SU-DHL-6 (cell line): ENCODE data around the gene FBXW4.
A peak's percentile ranks its signal among the peaks of the same experiment; 100 is the strongest.

ENCODE experiments used
- H2AFZ ChIP-seq: fragments of 200-600 bp; sonication (generic); 2 replicates; pipeline ENCODE4 v1.6.1; 2014; ENCODE audit warnings: low read depth, mild to moderate bottlenecking, moderate library complexity, mixed read lengths, antibody characterized with exemption, low read length; ENCODE audit not compliant: severe bottlenecking
- H3F3A ChIP-seq: fragments of 200-600 bp; shearing (Covaris generic); 2 replicates; pipeline ENCODE4 v1.6.0; 2016; ENCODE audit warnings: antibody characterized with exemption, mild to moderate bottlenecking; ENCODE audit not compliant: insufficient read depth
- H3K27ac ChIP-seq: fragments of 200-600 bp; sonication (generic); 2 replicates; pipeline ENCODE4 v1.5.1; 2016; ENCODE audit warnings: low read depth, mild to moderate bottlenecking, low read length, moderate library complexity, mixed read lengths
- H3K27me3 ChIP-seq: fragments of 200-600 bp; sonication (generic), shearing (Covaris generic); 2 replicates; pipeline ENCODE4 v1.6.0; 2014; ENCODE audit warnings: mild to moderate bottlenecking, low read length
- H3K36me3 ChIP-seq: fragments of 200-600 bp; sonication (generic); 2 replicates; pipeline ENCODE4 v1.6.1; 2014; ENCODE audit warnings: mild to moderate bottlenecking, low read length, mixed read lengths
- H3K4me2 ChIP-seq: fragments of 300-600, 200-600 bp; shearing (Covaris generic), sonication (generic); 2 replicates; pipeline ENCODE4 v1.6.0; 2014; ENCODE audit warnings: low read length, low read depth, mild to moderate bottlenecking; ENCODE audit not compliant: poor library complexity, severe bottlenecking
- H3K4me3 ChIP-seq: fragments of 200-600 bp; sonication (generic); 2 replicates; pipeline ENCODE4 v1.5.1; 2014; ENCODE audit warnings: antibody characterized with exemption, low read length, mild to moderate bottlenecking, mixed read lengths; ENCODE audit not compliant: insufficient read depth, poor library complexity, severe bottlenecking
- H3K79me2 ChIP-seq: fragments of 200-600 bp; sonication (generic); 2 replicates; pipeline ENCODE4 v1.6.1; 2014; ENCODE audit warnings: mild to moderate bottlenecking, low read length, moderate library complexity; ENCODE audit not compliant: insufficient read depth
- H3K9ac ChIP-seq: fragments of 200-600 bp; sonication (generic); 2 replicates; pipeline ENCODE4 v1.7.0; 2014; ENCODE audit warnings: mild to moderate bottlenecking, low read length
- H3K9me2 ChIP-seq: fragments of 200-600 bp; sonication (generic); replicated peaks from 2 replicates; pipeline ENCODE4 v1.6.1; 2014; ENCODE audit warnings: low read length; ENCODE audit not compliant: insufficient read depth
- H3K9me3 ChIP-seq: fragments of 200-600 bp; sonication (generic); 2 replicates; pipeline ENCODE4 v1.6.1; 2014; ENCODE audit warnings: low read length, mixed read lengths; ENCODE audit not compliant: insufficient read depth
- H4K20me1 ChIP-seq: fragments of 200-600 bp; sonication (generic); 2 replicates; pipeline ENCODE4 v1.6.1; 2014; ENCODE audit warnings: low read depth, mild to moderate bottlenecking, antibody characterized with exemption, low read length, moderate library complexity, mixed read lengths
- EZH2phosphoT487 ChIP-seq: fragments of 200-600 bp; sonication (generic), shearing (Covaris generic); conservative IDR thresholded peaks from 2 replicates; pipeline ENCODE4 v1.6.1; 2018; ENCODE audit warnings: mild to moderate bottlenecking, antibody characterized with exemption, low read length, moderate library complexity, mixed read lengths
- TF ChIP-seq, protein P1 (sequence below): fragments of 200-600 bp; sonication (generic); IDR thresholded peaks from one replicate; pipeline ENCODE4 v1.5.1; 2017; ENCODE audit warnings: antibody characterized with exemption, mild to moderate bottlenecking, low read length, moderate library complexity; ENCODE audit not compliant: insufficient read depth, poor library complexity, severe bottlenecking

The FBXW4 gene

DNA sequence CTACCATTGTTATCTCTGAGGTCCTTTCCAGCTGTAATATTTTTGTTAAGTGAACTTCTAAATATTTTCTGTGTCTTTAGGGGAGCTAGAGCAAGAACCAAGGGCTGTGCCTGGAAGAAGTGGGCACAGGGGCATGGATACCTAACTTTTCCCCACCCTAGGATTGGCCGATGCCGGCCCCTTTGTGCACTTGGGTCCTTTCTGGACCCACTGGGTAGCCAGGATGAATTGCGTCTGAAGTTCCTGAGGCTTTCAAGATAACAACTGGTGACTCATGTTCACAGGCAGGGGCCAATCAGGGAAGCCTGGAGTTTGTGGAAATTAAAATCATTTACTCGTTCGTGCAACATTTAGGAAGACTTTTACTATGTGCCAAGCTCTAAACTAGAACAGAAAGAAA is 106.1 kb downstream of the FBXW4 start:
- H3K9me2 ChIP-seq, result no peaks in the 10 kb centered on the region
- H3K9ac ChIP-seq, result no peak overlapping the region
- no peaks in the 10 kb centered on the region for H3F3A ChIP-seq
- H3K36me3 ChIP-seq, result no peaks in the 10 kb centered on the region
- H3K79me2 ChIP-seq, result no peaks in the 10 kb centered on the region
- H3K27ac ChIP-seq, result no peak overlapping the region
- H3K9me3 ChIP-seq, result no peaks in the 10 kb centered on the region
- H2AFZ ChIP-seq, result no peak overlapping the region
- no peak overlapping the region for H3K4me3 ChIP-seq
- TF ChIP-seq, protein P1, sequence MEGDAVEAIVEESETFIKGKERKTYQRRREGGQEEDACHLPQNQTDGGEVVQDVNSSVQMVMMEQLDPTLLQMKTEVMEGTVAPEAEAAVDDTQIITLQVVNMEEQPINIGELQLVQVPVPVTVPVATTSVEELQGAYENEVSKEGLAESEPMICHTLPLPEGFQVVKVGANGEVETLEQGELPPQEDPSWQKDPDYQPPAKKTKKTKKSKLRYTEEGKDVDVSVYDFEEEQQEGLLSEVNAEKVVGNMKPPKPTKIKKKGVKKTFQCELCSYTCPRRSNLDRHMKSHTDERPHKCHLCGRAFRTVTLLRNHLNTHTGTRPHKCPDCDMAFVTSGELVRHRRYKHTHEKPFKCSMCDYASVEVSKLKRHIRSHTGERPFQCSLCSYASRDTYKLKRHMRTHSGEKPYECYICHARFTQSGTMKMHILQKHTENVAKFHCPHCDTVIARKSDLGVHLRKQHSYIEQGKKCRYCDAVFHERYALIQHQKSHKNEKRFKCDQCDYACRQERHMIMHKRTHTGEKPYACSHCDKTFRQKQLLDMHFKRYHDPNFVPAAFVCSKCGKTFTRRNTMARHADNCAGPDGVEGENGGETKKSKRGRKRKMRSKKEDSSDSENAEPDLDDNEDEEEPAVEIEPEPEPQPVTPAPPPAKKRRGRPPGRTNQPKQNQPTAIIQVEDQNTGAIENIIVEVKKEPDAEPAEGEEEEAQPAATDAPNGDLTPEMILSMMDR, result no peak
- TF ChIP-seq EZH2phosphoT487, result no peak
- no peaks in the 10 kb centered on the region for H3K27me3 ChIP-seq
- peak overlapping the region; percentile 73 for H3K4me2 ChIP-seq
- H4K20me1 ChIP-seq, result no peaks in the 10 kb centered on the region

DNA sequence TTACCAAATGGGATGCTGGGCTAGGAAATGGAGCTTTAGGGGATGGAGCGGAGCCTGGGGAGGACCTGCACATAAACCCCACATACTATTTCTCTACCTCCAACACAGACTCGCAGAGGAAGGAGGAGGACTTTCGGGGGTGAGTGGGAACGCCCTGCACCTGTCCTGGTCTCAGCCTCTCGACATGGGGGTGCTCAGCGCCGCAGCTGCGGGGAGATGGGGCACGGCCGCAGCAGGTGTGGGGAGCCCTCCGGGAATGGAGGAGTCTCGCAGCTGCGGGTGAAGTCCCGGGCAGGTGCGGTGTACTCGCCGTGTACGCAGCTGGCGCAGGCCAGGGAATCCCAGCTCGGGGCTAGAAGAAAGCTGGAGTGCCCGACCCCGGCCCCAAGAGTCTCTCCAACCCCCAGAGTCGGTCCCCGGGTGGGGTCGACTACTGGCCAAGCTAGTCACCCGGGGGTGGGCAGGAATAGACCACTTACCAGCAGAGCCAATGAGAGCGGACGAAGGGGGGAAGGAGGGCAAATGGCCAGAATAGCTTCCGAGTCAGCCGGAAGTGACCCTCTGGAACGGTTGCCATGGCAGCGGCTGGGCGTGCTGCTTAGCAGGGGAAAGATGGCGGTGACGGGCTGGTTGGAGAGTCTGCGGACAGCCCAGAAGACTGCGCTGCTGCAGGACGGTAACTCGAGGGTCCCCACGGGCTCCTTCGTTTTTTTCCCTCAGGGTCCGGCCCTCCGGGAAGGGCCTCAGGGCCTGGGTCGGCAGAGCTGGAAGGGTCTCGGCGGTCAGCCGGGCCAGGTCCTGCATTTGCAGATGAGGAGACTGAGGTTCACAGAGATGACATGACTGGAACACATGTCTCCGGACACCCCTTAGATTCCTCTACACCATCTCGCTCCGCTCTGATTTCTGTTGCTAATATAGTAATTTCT is 107.0 kb downstream of the FBXW4 start, which contains the start of the genes DPCD and POLL:
DPCD (plus strand) TSS at position 597 of the 929 bp plus-strand sequence; CDS start at position 613, 16 bp downstream.
POLL (minus strand) TSS at position 533 of the 929 bp plus-strand sequence. CDS start 897 bp downstream, outside the sequence.
- peak within 1 kb of the TSS; percentile 88 for H3K4me3 ChIP-seq
- no peaks in the 10 kb centered on the region for H3K9me2 ChIP-seq
- no peaks in the 10 kb centered on the region for H3F3A ChIP-seq
- no peaks in the 10 kb centered on the region for H3K36me3 ChIP-seq
- peak within 1 kb of the TSS; percentile 73 for H3K4me2 ChIP-seq
- H4K20me1 ChIP-seq, result no peaks in the 10 kb centered on the region
- TF ChIP-seq, protein P1, result no peak
- no peak for TF ChIP-seq EZH2phosphoT487
- no peaks in the 10 kb centered on the region for H3K27me3 ChIP-seq
- peak within 1 kb of the TSS; percentile 94 for H2AFZ ChIP-seq
- H3K9ac ChIP-seq, result peak within 1 kb of the TSS; percentile 75
- H3K79me2 ChIP-seq, result no peaks in the 10 kb centered on the region
- no peak within 1 kb of the TSS for H3K27ac ChIP-seq
- no peaks in the 10 kb centered on the region for H3K9me3 ChIP-seq

DNA sequence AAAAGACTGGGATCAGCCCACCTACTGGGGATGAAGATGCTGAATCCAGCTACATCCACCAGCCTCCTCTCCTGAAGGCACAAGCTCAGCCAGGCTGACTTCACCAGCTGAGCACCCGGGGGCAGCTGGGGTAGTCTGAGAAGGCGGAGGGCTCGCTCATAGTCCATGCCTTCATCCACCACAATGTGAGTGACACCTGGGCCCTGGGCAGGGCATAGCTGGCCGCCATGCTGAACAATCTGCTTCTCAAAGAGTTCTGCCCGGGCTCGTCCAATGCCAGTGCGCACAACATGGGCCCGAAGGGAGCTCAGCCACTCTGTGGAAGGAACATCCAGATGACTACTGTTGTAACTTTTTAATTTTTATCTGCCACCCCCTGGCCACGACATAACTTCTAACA is 109.1 kb downstream of the FBXW4 start:
- no peaks in the 10 kb centered on the region for H3K79me2 ChIP-seq
- H3K4me2 ChIP-seq, result no peak overlapping the region
- no peaks in the 10 kb centered on the region for H3F3A ChIP-seq
- no peaks in the 10 kb centered on the region for H3K9me3 ChIP-seq
- H3K9ac ChIP-seq, result no peak overlapping the region
- H3K4me3 ChIP-seq, result no peak overlapping the region
- TF ChIP-seq, protein P1, result no peak
- no peak for TF ChIP-seq EZH2phosphoT487
- no peaks in the 10 kb centered on the region for H3K27me3 ChIP-seq
- no peaks in the 10 kb centered on the region for H3K9me2 ChIP-seq
- no peaks in the 10 kb centered on the region for H3K36me3 ChIP-seq
- no peak overlapping the region for H2AFZ ChIP-seq
- no peak overlapping the region for H3K27ac ChIP-seq
- H4K20me1 ChIP-seq, result no peaks in the 10 kb centered on the region
